ENCODE measurements around the gene CAPN10. TPM values are rescaled to one million over a fixed set of nuclear protein-coding genes. Genes with fewer than 3 reads are reported as not detected.
A peak's percentile ranks its signal among the peaks of the same experiment; 100 is the strongest.

CAPN10 gene
- total RNA-seq, 4 donors from 2014 or later: 41.9 to 118 (median 48.7) TPM

DNA sequence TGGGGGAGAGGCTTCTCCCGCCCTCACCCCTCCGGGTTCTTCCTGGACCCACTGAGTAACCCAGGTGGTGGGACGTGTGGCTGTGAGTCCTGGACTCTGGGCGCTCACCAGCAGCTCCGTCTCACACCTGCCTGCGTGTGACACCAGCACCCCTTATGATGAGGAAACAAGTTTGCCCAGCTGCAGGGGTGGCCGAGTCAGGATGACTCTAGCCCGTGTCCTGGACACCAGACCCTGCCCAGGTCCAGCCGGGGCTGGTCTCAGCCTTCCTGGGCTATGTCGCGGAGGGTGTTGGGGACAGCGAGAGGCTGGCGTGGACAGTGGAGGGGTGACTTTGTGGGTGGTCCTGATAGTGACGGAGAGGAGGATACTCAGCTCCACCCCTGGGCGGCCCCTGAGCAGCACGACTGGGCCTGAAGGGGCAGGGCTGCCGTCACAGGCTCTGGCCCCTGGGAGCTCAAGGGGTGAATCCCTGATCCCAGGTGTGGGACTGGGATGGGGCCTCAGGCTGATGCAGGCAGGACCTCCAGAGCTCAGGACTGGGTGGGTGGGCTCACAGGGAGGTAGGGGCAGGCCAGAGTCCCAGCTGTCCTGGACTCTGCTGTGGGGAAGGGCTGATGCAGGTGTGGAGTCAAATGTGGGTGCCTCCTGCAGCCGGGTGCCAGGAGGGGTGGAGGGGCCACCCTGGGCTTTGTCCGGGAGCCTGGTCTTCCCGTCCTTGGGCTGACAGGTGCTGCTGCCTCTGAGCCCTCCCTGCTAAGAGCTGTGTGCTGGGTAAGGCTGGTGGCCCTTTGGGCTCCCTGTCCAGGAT, 42.5 kb downstream of the CAPN10 start:
- DNase-seq: peak; percentile 4
- no peak for TF ChIP-seq EP300 (IDR thresholded peaks at IDR 0.05; ENCODE audit: low read depth)
- TF ChIP-seq POLR2A (IDR thresholded peaks at IDR 0.05): no peak
- no peak for TF ChIP-seq POLR2AphosphoS5 (IDR thresholded peaks at IDR 0.05)
- TF ChIP-seq, protein P1, sequence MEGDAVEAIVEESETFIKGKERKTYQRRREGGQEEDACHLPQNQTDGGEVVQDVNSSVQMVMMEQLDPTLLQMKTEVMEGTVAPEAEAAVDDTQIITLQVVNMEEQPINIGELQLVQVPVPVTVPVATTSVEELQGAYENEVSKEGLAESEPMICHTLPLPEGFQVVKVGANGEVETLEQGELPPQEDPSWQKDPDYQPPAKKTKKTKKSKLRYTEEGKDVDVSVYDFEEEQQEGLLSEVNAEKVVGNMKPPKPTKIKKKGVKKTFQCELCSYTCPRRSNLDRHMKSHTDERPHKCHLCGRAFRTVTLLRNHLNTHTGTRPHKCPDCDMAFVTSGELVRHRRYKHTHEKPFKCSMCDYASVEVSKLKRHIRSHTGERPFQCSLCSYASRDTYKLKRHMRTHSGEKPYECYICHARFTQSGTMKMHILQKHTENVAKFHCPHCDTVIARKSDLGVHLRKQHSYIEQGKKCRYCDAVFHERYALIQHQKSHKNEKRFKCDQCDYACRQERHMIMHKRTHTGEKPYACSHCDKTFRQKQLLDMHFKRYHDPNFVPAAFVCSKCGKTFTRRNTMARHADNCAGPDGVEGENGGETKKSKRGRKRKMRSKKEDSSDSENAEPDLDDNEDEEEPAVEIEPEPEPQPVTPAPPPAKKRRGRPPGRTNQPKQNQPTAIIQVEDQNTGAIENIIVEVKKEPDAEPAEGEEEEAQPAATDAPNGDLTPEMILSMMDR (IDR thresholded peaks at IDR 0.05): no peak
- Histone ChIP-seq H3K4me3 (no peak overlapping the region), H3K27me3 (no peaks in the 10 kb centered on the region), H3K36me3 (peaks cover 0 to 12% (median 0%) of the 10 kb centered on the region in 4 donors), H3K9me3 (no peaks in the 10 kb centered on the region), H3K4me1 (no peaks in the 10 kb centered on the region), H3K27ac (no peak overlapping the region)
- in situ Hi-C loops (cut with MboI; ENCODE audit: low pct_ligation_motif_present in 1 of 4, low pct_unique_long_range_greater_than_20kb in 1 of 4, low sequenced_read_pairs in 3 of 4) (no loop called here), intact Hi-C loops (cut with DNase I; ENCODE audit: low total_unique reads) (no loop called here)
- 77% methylated on average over 20 of the region's 20 CpGs; no CpG with 5 or more reads in 1 of the 2 donors for WGBS, 2 donors (ENCODE audit: low coverage in 1 of 2)

DNA sequence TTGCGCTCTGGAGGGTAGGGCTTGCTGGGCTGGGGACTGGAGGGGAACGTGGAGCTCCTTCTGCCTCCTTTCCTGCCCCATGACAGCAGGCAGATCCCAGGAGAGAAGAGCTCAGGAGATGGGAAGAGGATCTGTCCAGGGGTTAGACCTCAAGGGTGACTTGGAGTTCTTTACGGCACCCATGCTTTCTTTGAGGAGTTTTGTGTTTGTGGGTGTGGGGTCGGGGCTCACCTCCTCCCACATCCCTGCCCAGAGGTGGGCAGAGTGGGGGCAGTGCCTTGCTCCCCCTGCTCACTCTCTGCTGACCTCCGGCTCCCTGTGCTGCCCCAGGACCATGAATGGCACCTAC, 43.1 kb downstream of the CAPN10 start:
- H3K9me3 ChIP-seq: no peaks in the 10 kb centered on the region
- 74% methylated on average over 5 of the region's 5 CpGs; no CpG with 5 or more reads in 1 of the 2 donors for WGBS, 2 donors (ENCODE audit: low coverage in 1 of 2)
- peaks cover 0 to 12% (median 0%) of the 10 kb centered on the region in 4 donors for H3K36me3 ChIP-seq
- TF ChIP-seq EP300 (IDR thresholded peaks at IDR 0.05; ENCODE audit: low read depth) (no peak), POLR2A (IDR thresholded peaks at IDR 0.05) (no peak), POLR2AphosphoS5 (IDR thresholded peaks at IDR 0.05) (no peak)
- TF ChIP-seq, protein P1 (IDR thresholded peaks at IDR 0.05): no peak
- DNase-seq: no peak
- in situ Hi-C loops (cut with MboI; ENCODE audit: low pct_ligation_motif_present in 1 of 4, low pct_unique_long_range_greater_than_20kb in 1 of 4, low sequenced_read_pairs in 3 of 4) (no loop called here), intact Hi-C loops (cut with DNase I; ENCODE audit: low total_unique reads) (no loop called here)
- H3K27ac ChIP-seq: no peak overlapping the region
- no peak overlapping the region for H3K4me3 ChIP-seq
- no peaks in the 10 kb centered on the region for H3K4me1 ChIP-seq
- H3K27me3 ChIP-seq: no peaks in the 10 kb centered on the region

DNA sequence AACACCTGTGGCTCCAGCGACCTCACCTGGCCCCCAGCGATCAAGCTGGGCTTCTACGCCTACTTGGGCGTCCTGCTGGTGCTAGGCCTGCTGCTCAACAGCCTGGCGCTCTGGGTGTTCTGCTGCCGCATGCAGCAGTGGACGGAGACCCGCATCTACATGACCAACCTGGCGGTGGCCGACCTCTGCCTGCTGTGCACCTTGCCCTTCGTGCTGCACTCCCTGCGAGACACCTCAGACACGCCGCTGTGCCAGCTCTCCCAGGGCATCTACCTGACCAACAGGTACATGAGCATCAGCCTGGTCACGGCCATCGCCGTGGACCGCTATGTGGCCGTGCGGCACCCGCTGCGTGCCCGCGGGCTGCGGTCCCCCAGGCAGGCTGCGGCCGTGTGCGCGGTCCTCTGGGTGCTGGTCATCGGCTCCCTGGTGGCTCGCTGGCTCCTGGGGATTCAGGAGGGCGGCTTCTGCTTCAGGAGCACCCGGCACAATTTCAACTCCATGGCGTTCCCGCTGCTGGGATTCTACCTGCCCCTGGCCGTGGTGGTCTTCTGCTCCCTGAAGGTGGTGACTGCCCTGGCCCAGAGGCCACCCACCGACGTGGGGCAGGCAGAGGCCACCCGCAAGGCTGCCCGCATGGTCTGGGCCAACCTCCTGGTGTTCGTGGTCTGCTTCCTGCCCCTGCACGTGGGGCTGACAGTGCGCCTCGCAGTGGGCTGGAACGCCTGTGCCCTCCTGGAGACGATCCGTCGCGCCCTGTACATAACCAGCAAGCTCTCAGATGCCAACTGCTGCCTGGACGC, 43.6 kb downstream of the CAPN10 start:
- intact Hi-C loops (cut with DNase I; ENCODE audit: low total_unique reads) (no loop called here), in situ Hi-C loops (cut with MboI; ENCODE audit: low pct_ligation_motif_present in 1 of 4, low pct_unique_long_range_greater_than_20kb in 1 of 4, low sequenced_read_pairs in 3 of 4) (no loop called here)
- H3K36me3 ChIP-seq: peaks cover 0 to 12% (median 0%) of the 10 kb centered on the region in 4 donors
- DNase-seq: peak; percentile 6
- WGBS, 2 donors (ENCODE audit: low coverage in 1 of 2): 94 to 98% methylated on average over 6 to 44 of the region's 50 CpGs
- H3K4me1 ChIP-seq: no peaks in the 10 kb centered on the region
- TF ChIP-seq POLR2AphosphoS5 (IDR thresholded peaks at IDR 0.05): no peak
- TF ChIP-seq, protein P1 (IDR thresholded peaks at IDR 0.05): no peak
- no peak for TF ChIP-seq POLR2A (IDR thresholded peaks at IDR 0.05)
- no peak for TF ChIP-seq EP300 (IDR thresholded peaks at IDR 0.05; ENCODE audit: low read depth)
- H3K27ac ChIP-seq: no peak overlapping the region
- H3K27me3 ChIP-seq: no peaks in the 10 kb centered on the region
- H3K4me3 ChIP-seq: no peak overlapping the region
- H3K9me3 ChIP-seq: no peaks in the 10 kb centered on the region
